H1 (cell line): ENCODE data around the gene XYLB. TPM values are rescaled to one million over a fixed set of nuclear protein-coding genes. Genes with fewer than 3 reads are reported as not detected.

Experiments
- BRCA1 ChIP-seq: IDR thresholded peaks from 2 replicates; pipeline ENCODE4 v1.6.1; 2012; ENCODE audit warnings: low read depth, low read length, improper control_type of control experiment
- CBX8 ChIP-seq: fragments of 300-800, 300-1000 bp; sonication (generic); IDR thresholded peaks from 2 replicates; pipeline ENCODE4 v1.7.1; 2016; ENCODE audit warnings: low read depth, low read length, borderline replicate concordance
- CREB1 ChIP-seq: IDR thresholded peaks from 2 replicates; pipeline ENCODE4 v1.6.1; 2012; ENCODE audit warnings: inconsistent platforms
- GABPA ChIP-seq: IDR thresholded peaks from 2 replicates; pipeline ENCODE4 v1.6.1; 2011; ENCODE audit warnings: mild to moderate bottlenecking, low read length, moderate library complexity, borderline replicate concordance; ENCODE audit not compliant: insufficient read depth
- HDAC6 ChIP-seq: IDR thresholded peaks from one replicate; pipeline ENCODE4 v1.7.1; 2012; ENCODE audit warnings: low read depth, mild to moderate bottlenecking, inconsistent platforms, low read length, moderate library complexity
- KDM5A ChIP-seq: fragments of 200-600 bp; IDR thresholded peaks from 2 replicates; pipeline ENCODE4 v1.7.1; 2012; ENCODE audit warnings: mild to moderate bottlenecking, low read length, inconsistent platforms, mixed read lengths
- NRF1 ChIP-seq: IDR thresholded peaks from 2 replicates; pipeline ENCODE4 v1.6.1; 2011; ENCODE audit warnings: mild to moderate bottlenecking, low read depth, low read length, improper control_type of control experiment
- SRF ChIP-seq: IDR thresholded peaks from 2 replicates; pipeline ENCODE4 v1.6.1; 2011; ENCODE audit warnings: mild to moderate bottlenecking, low read depth, low read length, moderate library complexity
- SUZ12 ChIP-seq: fragments of 200-600 bp; sonication (generic); IDR thresholded peaks from 2 replicates; pipeline ENCODE4 v1.6.1; 2012; ENCODE audit warnings: mild to moderate bottlenecking, inconsistent platforms, low read length, moderate library complexity, mixed read lengths
- TAF7 ChIP-seq: optimal IDR thresholded peaks from 2 replicates; pipeline ENCODE3; 2011; ENCODE audit warnings: low read depth, mild to moderate bottlenecking, inconsistent platforms, low read length, moderate library complexity, borderline replicate concordance
- YY1 ChIP-seq: IDR thresholded peaks from 2 replicates; pipeline ENCODE4 v1.6.1; 2011; ENCODE audit warnings: low read depth, mild to moderate bottlenecking, low read length
- ZNF274 ChIP-seq: IDR thresholded peaks from 2 replicates; pipeline ENCODE4 v1.7.0; 2012; ENCODE audit warnings: low read length, borderline replicate concordance; ENCODE audit errors: extremely low read depth
- polyA plus RNA-seq, 7 experiments: library from polyadenylated mRNA; depleted of rRNA in 3 of 7; stranded (reverse) in 5 of 7; unstranded in 2 of 7; fragments of >200 nt in 5 of 7; fragments of 200-250 nt in 2 of 7; gene quantifications; 1 replicate in 5 of 7; 2 replicates in 1 of 7; 4 replicates in 1 of 7; pipeline versions ENCODE4 v1.2.1 to v1.2.3, GENCODE V29; 2011 to 2013; ENCODE audit warnings: missing spikeins in 2 of 7, mixed read lengths in 2 of 7
- total RNA-seq: library from RNA; stranded (reverse); fragmentation: NEBNext Ultra II Directional; extraction: Animal tissue kit (Norgen Biotek cat#: 25700); gene quantifications from 2 replicates; pipeline ENCODE4 v1.2.1, GENCODE V29; 2021
- TF ChIP-seq, protein P1 (sequence below): fragments of 300-600 bp; sonication (generic); IDR thresholded peaks from 2 replicates; pipeline ENCODE4 v1.7.1; 2012; ENCODE audit warnings: low read length, moderate library complexity, mild to moderate bottlenecking, inconsistent platforms; ENCODE audit not compliant: insufficient replicate concordance

The XYLB gene
- total and polyA plus RNA-seq, 2 of the 8 experiments (the other 6 are each of a cell fraction or from before 2014, with no cell fraction given) = 1.7 to 5.5 TPM

- TF ChIP-seq, protein P1, sequence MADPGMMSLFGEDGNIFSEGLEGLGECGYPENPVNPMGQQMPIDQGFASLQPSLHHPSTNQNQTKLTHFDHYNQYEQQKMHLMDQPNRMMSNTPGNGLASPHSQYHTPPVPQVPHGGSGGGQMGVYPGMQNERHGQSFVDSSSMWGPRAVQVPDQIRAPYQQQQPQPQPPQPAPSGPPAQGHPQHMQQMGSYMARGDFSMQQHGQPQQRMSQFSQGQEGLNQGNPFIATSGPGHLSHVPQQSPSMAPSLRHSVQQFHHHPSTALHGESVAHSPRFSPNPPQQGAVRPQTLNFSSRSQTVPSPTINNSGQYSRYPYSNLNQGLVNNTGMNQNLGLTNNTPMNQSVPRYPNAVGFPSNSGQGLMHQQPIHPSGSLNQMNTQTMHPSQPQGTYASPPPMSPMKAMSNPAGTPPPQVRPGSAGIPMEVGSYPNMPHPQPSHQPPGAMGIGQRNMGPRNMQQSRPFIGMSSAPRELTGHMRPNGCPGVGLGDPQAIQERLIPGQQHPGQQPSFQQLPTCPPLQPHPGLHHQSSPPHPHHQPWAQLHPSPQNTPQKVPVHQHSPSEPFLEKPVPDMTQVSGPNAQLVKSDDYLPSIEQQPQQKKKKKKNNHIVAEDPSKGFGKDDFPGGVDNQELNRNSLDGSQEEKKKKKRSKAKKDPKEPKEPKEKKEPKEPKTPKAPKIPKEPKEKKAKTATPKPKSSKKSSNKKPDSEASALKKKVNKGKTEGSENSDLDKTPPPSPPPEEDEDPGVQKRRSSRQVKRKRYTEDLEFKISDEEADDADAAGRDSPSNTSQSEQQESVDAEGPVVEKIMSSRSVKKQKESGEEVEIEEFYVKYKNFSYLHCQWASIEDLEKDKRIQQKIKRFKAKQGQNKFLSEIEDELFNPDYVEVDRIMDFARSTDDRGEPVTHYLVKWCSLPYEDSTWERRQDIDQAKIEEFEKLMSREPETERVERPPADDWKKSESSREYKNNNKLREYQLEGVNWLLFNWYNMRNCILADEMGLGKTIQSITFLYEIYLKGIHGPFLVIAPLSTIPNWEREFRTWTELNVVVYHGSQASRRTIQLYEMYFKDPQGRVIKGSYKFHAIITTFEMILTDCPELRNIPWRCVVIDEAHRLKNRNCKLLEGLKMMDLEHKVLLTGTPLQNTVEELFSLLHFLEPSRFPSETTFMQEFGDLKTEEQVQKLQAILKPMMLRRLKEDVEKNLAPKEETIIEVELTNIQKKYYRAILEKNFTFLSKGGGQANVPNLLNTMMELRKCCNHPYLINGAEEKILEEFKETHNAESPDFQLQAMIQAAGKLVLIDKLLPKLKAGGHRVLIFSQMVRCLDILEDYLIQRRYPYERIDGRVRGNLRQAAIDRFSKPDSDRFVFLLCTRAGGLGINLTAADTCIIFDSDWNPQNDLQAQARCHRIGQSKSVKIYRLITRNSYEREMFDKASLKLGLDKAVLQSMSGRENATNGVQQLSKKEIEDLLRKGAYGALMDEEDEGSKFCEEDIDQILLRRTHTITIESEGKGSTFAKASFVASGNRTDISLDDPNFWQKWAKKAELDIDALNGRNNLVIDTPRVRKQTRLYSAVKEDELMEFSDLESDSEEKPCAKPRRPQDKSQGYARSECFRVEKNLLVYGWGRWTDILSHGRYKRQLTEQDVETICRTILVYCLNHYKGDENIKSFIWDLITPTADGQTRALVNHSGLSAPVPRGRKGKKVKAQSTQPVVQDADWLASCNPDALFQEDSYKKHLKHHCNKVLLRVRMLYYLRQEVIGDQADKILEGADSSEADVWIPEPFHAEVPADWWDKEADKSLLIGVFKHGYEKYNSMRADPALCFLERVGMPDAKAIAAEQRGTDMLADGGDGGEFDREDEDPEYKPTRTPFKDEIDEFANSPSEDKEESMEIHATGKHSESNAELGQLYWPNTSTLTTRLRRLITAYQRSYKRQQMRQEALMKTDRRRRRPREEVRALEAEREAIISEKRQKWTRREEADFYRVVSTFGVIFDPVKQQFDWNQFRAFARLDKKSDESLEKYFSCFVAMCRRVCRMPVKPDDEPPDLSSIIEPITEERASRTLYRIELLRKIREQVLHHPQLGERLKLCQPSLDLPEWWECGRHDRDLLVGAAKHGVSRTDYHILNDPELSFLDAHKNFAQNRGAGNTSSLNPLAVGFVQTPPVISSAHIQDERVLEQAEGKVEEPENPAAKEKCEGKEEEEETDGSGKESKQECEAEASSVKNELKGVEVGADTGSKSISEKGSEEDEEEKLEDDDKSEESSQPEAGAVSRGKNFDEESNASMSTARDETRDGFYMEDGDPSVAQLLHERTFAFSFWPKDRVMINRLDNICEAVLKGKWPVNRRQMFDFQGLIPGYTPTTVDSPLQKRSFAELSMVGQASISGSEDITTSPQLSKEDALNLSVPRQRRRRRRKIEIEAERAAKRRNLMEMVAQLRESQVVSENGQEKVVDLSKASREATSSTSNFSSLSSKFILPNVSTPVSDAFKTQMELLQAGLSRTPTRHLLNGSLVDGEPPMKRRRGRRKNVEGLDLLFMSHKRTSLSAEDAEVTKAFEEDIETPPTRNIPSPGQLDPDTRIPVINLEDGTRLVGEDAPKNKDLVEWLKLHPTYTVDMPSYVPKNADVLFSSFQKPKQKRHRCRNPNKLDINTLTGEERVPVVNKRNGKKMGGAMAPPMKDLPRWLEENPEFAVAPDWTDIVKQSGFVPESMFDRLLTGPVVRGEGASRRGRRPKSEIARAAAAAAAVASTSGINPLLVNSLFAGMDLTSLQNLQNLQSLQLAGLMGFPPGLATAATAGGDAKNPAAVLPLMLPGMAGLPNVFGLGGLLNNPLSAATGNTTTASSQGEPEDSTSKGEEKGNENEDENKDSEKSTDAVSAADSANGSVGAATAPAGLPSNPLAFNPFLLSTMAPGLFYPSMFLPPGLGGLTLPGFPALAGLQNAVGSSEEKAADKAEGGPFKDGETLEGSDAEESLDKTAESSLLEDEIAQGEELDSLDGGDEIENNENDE = no peak
- TF ChIP-seq CBX8 = no peak
- no peak for TF ChIP-seq SUZ12
- no peak for TF ChIP-seq GABPA
- TF ChIP-seq KDM5A = no peak
- TF ChIP-seq YY1 = no peak
- TF ChIP-seq BRCA1 = no peak
- TF ChIP-seq CREB1 = no peak
- no peak for TF ChIP-seq ZNF274
- TF ChIP-seq HDAC6 = no peak
- TF ChIP-seq NRF1 = no peak
- no peak for TF ChIP-seq SRF
- no peak for TF ChIP-seq TAF7
Measured at GRCh38 chr3:38353151-38353550, 6.6 kb downstream of the XYLB start (continued).
